NCI-H2081 treated with DMSO at 0.1 percent for 48 hours (cell line): ENCODE data around the gene ELK4.

Source experiments
- DNase-seq: peaks from one replicate; lab custom pipeline; 2025; lab: John Stamatoyannopoulos, UW

ELK4 gene

DNA sequence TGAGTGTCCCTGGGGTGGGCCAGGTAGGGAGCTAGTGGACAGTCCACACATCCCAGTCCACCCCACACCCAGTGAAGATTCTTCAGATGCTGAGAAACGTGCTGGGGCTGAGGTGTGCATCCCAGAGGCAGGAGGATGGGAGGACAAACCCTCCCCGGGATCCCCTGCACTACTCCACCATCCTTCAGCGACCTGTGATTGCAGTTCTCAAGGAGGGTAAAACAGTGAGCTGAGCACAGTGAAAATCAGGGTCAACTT is 51.0 kb downstream of the ELK4 start:
- DNase-seq: no peak

DNA sequence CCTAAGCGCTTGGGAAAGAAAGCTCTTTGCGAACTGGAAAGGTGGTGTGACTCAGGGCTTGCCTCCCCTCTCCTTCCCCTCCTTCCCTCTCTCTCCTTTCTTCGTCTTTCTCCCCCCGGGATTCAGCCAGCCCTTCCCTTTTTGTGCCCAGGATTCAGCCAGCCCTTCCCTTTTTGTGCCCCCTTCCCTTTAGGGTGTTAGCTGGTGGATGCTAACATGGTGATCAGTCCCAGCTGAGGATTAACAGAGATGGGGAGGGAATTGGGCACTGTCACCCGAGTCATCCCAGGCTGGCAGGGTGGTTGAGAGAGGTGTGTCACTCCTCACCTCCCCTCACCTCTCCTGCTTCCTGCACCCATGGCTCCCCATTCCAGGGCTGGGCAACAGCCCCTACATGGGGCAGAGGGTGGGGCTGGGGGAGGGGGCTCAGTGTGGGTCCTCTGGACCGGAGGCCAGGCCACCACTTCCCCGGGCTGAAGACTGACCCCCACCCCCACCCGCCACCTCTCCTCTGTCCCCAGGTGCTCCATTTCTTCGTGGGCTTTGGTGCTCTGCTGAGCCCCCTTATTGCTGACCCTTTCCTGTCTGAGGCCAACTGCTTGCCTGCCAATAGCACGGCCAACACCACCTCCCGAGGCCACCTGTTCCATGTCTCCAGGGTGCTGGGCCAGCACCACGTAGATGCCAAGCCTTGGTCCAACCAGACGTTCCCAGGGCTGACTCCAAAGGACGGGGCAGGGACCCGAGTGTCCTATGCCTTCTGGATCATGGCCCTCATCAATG is 51.5 kb downstream of the ELK4 start:
- no peak for DNase-seq

DNA sequence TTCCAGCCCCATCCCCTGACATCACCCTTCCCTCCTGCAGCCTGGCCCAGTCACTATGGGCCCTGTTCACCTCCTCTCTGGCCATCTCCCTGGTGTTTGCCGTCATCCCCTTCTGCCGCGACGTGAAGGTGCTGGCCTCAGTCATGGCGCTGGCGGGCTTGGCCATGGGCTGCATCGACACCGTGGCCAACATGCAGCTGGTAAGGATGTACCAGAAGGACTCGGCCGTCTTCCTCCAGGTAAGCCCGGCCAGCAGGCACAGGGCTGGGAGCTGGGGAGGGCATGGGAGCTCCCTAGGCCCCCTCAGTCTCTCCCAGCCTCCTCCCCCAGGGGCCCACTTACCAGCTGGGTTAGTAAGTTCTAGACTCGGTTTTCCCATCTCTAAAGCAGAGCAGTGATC is 52.1 kb downstream of the ELK4 start:
- no peak for DNase-seq

DNA sequence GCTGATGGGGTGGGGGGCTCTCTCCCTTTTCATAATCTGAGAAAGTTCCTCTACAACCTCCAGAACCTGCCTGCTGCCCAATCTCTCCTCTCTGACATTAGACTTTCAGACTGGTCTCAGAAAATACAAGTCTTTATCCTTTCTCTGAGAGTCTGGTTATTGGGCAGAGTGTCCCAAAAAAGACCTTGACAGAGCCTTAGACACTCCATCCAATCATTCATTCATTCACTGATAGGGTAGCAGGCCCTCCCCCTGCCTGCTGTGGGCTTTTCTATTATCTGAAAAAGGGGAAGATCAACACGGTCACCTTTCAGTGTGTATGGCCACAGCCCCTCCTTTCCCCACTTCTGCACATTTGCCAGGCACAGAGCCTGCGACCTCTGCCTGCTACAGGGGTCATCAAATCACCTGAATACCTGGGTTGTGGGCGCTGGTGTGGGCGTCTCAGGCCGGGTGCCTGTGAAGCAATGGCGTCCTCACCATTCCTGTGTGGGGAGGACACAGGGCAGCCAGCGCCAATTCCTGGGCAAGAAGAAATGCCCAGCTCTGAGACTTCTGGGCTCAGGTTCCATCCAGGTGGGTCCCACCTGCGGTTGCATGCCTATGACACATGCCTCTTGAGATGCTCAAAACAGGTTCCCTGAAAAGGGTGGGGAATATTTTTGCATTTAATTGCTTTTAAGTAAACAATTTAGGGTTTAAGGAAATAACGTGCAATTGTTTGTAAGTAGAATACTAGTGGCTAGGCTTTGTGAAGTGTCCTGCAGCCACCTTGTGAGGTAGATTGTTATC is 52.8 kb downstream of the ELK4 start:
- DNase-seq: no peak

DNA sequence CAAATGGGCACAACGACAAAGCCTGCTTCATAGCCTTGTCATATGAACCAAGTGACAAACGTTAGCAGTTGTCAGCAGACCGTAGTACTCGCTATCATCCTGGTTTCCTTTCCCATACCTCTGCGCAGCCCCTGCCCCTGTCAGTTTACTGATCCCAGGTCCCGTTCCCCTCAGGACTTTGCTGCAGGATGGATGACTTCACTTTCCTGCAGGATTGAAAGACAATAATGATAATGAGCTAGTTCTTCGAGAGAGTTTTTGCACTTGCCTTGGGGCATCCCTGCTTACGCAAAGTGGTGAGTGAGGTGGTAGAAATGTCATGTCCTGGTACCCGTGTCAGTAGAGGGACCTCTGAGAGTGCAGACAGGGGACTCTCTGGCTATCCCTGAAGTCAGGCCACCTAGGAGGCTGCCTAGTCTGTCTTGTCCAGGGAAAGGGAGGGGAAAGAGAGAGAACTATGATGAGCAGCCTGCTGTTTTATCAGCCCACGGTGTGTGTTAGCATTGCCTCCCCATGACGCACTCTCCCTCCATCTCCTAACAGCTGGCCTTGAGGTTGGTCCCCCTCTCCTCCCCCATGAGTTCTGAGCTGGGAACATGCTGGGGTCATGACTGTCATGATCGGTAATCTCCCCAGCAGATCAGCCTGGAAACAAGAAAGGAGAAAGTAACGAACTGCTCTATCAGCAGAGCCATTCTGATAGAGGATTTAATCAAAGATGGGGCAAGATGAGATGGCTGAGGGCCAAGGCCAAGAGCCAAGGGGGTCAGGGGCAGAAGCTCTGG is 53.7 kb downstream of the ELK4 start:
- DNase-seq: no peak

DNA sequence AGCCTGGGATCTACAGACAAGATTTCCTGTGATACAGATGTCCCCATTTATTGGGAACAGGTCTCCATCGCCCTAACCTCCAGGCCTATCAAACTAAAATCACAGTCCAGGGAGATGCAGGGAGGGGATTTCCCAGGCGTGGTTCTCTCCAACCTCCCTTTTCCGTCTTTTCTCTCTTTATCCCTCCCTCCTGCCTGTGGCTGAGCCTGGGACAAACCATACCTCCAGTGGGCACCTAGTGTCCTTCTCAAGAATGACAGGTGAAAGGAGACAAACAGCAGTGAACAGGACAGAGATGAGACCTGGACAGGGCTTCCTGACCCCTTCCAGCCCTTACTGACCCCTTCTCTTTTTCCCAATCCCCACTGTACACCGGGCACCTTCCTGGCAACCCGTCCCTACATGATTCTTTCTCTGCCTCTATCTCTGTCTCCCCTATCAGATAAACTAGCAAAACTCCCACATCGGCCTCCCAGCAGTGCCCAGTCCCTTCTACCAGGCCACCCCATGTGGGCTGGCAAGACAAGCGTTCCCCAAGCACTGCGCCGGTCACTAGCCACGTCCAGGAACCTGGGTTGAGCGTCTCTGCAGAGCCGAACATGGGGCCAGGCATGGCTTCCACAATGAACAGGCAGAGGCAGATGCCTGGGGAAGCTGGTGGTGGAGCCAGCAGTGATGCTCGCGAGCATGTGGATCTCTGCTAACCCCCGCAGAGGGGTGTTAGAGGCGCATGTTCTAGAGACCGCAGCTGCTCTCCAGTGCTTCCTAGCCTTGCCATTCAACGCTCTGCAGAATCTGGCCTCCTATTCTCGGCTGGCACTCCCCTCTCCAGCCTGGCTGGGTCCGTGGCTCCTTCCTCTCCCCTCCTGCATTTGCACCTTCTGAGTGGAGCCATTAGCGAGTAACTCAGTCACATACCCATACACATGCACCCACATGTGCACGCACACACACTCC is 54.7 kb downstream of the ELK4 start:
- DNase-seq: no peak

DNA sequence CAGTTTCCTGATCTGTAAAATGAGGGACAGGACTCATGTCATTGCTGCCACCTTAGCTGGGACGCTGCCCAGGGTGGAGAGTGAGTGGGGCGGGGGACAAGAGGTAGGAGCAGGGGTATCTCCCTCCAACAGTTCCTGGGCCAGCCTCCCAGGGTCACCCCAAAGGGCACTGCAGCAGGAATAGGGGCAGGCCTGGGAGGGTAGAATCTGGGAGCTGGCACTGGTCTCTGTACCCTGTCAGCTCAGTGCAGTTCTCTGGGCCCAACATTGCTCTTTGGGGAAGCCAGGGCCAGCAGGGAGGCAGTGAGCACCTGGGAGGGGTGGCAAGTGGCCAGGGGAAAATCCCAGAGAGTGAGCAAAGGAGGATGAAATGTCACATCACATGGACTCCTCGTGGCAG is 55.8 kb downstream of the ELK4 start:
- no peak for DNase-seq

DNA sequence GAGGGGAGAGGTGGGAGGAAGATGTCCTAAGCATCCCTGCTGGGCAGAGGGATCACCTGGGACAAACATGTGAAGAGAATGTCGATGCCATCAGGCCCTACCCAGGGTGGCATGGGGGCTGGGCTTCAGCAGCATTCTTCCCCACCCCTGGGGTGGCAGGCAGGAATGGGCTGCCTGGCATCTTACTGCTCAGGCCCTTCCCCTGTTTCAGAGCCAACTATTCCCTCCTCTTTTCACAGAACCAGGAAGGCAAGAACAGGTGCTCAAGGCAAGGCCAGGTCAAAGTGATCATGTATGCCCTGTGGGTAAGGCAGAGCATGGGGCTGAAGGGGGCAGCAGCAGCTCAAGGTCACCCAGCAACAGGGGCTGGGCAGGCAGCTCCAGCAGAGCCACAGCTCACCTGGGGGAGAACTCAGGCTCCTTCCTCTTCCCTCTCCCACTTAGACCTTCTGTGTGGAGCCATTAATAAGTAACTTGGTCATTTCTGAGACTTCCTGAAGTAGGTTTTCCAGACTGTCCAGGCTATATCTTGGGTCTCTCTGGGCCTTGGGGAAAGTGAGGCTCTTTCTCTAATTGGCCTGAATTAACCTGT is 56.4 kb downstream of the ELK4 start:
- no peak for DNase-seq

DNA sequence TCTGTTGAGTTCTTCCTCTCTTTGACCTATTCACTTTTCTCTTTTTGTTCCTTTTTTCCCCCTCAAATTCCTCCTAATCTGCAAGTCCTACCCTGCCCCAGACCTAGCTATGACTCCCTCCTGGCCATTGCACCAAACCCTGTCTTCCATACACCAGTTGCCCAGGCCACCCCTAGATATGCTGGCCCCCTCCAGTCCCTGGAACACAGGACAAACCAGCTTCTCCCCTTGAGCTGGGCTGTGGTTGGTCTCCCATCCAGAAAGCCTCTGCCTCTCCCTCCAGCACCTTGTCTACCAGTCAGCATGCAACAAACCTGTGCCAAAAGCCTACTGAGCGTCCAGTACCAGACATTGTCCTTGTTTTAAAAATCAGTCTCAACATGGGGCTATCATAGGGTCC is 59.4 kb downstream of the ELK4 start:
- DNase-seq: no peak

DNA sequence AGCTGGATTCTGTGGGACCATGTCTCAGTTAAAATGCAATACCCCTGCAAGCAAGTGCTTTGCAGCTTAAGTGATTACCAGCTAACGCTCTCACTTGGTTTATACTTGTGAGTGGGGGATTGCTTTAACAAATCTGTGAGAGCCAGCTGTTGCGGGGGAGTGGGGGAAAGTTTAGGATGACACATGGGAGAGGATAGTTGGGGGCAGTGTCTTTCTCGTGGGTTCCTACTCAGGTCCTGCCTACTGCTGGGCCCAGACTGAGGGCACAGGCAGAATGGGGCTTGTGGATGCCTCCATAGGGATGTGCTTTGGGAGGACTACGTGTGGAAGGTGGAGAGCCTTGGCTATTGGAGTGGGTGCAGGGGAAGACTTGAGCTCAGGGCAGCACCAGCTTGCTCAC is 60.1 kb downstream of the ELK4 start:
- no peak for DNase-seq

DNA sequence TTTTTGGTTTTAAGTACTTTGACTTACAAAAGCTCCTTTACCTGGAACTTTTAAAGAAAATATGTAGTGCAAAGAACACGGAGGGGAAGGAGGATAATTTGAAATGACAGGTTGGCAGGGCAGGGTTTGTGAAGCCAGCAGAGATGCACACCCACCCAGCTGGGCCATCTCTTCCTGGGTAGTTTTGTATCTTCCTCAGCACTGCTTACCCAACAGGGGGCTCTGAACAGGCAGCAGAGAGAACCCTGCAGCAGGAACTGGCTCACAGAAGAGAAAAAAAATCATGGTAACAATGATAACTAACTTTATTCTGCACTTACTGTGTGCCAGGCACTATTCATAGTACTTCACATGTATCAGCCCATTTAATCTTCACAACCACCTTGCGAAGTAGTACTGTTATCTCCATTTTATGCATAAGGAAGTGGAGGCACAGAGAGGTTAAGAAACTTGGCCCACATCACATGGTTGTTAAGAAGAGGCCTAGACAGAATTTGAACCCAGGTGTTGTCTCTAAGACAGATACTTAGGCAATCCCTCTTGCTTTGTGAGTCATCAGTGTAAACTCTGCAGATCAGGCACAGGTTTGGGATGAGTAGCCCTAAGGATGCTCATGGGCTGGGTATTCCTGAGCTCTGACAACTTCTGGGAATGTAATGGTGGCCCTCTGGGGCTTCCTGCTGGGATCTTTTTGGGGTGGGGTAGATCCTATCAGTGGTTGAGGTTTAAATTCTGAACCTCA is 60.8 kb downstream of the ELK4 start:
- DNase-seq: no peak

DNA sequence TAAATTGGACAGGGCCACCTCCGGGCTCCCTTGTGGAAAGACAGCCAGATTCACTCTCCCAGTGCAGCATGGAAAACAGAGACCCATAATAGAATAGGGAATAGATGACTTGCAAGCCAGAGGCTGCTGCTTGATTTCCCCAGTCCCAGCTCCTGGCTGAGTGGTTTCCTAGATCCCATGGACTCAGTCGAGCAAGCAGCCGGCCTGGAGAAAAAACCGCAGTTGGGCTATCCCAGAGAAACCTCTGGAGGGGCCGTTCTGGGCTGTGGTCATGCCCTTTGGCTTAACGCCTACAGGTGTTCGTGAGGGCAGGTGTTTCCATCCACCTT is 61.7 kb downstream of the ELK4 start:
- no peak for DNase-seq

DNA sequence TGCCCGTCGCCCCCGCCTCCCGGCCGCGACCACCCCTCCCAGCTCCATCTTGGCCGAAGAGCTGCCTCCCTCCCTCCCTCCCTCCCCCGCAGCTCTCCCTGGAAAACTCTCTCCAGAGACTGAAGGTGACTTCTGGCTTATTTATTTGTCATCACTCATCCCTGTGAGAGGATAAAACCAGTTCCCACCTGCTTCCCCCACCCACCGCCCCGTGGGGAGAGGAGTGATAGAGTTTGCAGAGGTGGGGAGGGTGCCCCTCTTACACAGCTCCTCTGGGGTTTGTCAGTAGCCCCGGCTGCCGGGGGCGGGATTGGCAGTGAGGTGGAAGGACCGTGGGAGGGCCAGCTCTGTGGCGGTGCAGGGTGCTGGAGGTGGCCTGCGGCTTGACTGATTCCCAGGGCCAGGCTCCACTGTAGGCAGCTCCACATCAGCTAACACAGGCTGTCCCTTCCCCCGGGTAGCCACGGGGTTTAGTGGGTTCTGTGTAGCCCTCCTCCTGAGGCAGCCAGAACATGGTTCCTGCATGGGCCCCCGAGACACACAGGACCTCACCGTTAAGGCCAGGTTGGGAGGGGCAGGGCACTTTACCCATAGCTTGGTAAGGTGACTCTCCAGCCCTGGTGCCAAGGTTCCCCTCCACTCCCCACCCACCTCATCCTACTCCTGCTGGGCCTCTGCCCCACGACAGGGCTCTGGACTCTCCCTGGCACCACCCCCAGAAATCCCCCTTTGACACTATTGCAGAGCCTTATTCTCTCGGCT is 62.2 kb downstream of the ELK4 start:
- DNase-seq: no peak

DNA sequence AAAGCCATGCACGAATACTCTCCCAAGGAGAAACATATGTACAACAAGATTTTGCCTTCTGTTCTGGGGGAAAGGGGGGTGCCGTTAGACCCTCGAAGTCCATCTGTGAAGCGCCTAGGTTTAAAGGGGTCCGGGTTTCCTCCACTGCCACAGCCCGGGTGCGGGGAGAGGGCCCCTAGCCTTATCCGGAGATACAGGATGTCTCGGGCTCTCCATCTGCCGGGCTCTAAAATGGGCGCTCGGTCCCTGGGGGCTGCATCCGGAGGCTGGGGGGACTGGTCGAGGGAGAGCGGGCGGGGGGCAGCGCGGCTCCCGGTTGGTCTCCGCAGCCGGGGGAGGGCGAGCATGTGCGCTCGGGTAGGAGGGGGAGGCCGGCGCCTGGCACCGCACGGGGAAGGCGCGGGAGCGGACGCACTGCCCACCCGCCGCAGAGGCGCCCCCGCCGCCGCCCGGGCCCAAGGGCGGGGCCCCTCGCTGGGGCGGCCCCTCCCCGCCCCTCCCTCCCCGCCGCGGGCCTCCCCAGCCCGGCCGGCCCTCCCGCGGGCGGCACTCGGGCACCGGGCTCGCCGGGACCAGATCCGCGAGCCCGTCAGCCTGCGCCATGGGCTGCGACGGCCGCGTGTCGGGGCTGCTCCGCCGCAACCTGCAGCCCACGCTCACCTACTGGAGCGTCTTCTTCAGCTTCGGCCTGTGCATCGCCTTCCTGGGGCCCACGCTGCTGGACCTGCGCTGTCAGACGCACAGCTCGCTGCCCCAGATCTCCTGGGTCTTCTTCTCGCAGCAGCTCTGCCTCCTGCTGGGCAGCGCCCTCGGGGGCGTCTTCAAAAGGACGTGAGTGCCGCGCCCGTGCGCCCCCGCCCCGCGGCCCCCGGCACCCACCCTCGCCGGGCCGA is 63.1 kb downstream of the ELK4 start:
- no peak for DNase-seq

DNA sequence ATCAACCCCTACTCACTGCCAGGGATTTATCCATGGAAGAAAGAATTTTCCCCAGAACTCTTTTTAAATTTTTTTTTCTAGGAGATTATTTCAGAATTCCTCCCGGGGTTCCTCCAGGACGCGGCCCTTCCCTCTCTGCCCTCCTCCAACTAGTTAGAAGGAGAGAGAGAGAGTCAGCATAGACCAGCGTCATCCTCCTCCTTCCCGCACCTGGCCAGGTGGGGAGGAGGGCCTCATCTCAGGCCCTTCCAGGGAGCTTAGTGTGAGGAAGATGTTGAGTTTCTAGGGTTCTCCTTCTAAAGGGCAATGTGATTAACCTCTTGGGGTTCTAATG is 63.7 kb downstream of the ELK4 start:
- DNase-seq: no peak

DNA sequence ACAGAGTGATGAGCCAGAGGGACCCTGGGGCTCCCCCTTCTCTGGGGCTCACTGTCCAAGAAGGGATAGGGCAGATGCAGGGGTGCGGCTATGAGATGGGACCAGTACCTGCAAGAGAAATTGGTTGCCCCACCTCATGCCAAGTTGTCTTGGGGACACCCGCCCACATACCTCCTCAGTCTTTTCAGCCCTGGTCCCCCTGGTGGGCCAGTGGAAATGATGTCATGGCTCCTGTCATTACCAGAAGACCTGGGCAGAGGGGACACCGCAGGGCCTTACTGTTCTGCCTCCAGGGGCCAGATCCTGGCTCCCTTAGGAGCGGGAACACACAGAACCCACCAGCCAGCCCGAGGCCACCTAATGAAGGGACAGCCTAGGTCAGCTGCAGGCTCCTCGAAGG is 64.1 kb downstream of the ELK4 start:
- no peak for DNase-seq

DNA sequence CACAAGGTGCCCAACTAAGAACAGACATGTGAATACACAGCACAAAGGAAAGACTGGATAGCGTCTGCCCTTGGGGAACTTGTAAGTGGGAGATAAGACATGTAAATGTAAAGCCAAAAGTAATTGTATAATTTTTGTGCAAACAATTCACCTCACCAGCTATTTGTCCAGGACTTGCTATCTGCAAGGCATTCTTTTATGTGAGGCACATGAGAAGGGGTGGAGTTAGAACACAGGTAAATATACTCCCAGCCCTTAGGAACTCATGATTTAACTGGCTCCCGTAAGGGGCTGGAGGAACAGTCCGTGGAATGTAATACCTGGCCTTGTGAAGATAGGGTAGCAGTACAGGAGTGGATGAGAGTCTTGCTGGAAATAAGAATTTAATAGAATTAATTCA is 66.0 kb downstream of the ELK4 start:
- DNase-seq: no peak

DNA sequence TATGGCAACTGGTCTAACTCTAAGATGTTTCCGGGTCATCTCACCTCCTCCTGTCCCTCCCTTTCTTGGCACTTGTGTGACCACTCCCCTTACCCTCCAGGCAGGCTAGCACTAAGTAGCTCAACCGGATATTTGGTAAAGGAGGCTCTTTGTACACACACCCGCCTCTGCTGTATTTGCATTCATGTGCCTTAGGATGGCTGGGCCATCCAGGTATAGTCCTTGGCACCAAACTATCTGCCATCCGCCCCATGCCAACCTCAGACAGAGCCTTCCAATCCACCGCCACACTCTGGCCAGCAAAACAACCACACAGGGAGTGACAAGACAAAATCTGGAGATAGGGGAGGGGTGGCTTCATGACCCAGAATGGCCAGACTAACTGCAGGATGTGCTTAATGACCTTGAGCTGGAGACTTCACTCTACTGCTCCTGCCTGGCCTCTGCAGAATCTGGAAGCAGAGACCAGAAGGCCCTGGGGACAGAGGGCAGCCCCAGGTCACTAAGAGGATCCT is 67.8 kb downstream of the ELK4 start:
- DNase-seq: no peak
